Choroid plexus epithelial cell (primary cell): ENCODE data around the gene CLOCK.
A peak's percentile ranks its signal among the peaks of the same experiment; 100 is the strongest.

Experiments
- DNase-seq: peaks from one replicate; pipeline ENCODE4 v3.0.0-alpha.2; 2010; ENCODE audit warnings: low read depth
- H3K4me3 ChIP-seq: 2 replicates; pipeline ENCODE4 v1.5.1; 2011; ENCODE audit warnings: low read depth, mild to moderate bottlenecking, control low read depth, low read length, moderate library complexity
- CTCF ChIP-seq: conservative IDR thresholded peaks from 2 replicates; pipeline ENCODE4 v1.5.1; 2011; ENCODE audit warnings: low read depth, mild to moderate bottlenecking, control low read depth, inconsistent platforms, low read length, moderate library complexity

The CLOCK gene

GRCh38 chr4:55378617-55379467 lies 167.9 kb downstream of the CLOCK start:
- DNase-seq: peak; percentile 12
- no peak for TF ChIP-seq CTCF
- H3K4me3 ChIP-seq: no peak overlapping the region
